Measurements from ENCODE around the gene SSTR3. TPM values are rescaled to one million over a fixed set of nuclear protein-coding genes. Genes with fewer than 3 reads are reported as not detected.

The SSTR3 gene
- polyA plus RNA-seq, 1 donor, result not detected

DNA sequence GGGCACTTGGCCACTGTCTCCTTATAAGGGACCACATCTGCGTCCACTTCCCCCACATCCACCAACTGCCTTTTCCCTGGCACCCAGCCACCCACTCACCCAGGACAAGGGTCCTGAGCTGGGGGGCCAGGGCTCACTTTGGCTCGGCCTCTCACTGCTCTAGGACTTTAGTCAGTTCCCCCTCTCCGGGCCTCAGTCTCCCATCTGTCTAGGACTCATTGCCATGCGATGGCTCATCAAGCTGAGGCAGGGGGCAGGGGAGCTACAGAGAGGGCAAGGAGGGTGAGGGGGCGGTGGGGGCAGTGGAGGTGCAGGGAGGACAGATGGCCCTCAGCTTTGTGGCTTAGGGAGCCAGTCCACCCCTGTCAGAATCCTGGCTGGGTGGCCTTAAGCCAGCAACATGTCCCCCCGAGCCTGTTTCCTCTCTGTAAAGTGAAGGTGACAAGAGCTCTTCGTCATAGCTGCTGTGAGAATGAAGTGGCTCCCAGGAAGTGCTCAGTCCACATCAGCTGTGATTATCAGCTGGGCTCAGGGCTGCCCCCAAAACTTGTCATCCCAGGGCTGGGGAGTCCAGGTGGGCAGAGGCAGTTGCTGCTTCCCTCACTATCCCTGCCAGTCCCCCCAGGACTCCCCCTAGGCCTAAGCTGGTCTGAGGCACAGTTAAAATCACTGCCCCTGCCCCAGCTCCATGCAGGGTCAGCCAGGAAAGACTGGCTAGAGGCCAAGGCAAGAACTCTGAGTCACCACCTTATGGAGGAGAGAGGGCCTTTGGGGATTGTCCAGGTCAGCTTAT is 16.9 kb upstream of the SSTR3 start:
- DNase-seq (ENCODE audit: low read depth), result no peak

DNA sequence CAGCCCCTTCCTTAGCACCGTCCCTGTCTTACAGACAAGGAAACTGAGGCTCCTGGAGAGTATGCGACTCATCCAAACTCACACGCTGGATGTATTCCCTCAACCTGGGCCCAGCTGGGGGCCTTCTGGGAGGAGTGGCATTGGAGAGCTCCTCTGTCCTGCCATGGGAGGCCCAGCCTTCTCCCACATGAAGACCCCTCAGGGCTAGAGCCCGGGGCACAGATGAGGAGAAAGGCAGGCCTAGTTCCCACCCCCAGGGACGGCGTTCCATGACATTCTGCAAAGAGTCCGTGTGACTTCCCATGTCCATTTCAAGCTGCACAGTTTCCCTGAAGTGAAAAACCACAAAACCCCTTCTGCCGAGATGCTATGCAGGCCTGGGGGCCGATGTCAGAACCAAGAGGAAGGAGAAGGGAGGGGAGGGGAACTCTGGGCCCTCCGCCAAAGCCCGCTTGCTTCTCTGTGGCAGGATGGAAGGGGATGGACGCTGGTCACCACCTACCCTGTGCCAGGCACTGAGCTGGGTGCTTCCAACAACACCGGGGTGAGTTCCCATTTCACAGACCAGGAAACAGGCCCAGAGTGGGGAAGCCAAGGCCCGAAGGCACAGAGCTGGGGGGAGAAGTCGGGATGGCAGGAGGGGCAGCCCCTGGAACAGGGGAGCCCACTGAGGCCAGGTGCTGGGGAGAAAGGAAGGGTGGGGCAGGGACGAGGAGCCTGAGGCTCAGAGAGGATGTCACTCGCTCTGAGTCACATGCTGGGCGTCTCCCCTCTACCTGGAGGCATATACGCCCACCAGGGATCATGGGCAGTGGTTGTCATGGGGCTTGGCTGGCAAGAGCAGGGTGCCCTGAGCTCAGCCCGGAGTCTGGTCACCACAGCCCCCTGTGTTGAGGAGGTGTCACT is 16.1 kb upstream of the SSTR3 start:
- no peak for DNase-seq (ENCODE audit: low read depth)

DNA sequence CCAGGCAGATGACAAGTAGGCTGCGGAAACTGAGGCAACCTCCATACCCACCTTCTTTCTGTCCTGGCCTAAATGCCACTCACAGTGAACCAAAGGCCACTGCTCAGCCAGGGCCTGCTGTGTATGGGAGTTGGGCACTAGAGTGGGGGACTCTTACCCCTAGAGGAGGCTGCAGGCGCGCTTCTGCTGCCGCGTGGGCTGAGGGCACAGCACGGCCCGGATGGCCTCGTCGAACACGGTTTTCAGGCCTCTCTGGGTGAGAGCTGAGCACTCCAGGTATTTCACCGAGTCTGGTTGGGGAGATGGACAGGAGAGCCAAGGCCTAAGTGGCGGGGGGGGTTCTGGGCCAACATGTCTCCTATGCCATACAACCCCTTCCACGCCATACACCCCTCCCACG is 14.2 kb upstream of the SSTR3 start:
- no peak for DNase-seq (ENCODE audit: low read depth)

DNA sequence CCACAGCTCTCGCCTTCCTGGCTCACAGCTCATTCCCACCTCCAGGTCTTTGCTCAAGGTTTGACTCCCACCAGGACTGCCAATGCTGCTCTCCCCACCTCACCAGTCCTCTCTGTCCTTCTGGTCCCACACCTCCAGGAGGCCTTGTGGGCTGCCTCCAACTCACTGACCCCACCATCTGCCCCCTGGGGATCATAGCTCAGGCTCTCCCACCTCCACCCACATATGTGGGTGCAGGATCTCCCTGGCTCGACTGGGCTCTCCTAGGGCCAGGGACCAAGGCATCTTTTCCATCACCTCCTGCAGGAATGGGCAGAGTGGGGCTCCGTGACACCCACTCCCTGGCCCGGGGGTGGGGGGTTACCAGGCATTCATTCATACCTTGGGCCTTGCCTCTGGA is 13.8 kb upstream of the SSTR3 start:
- DNase-seq (ENCODE audit: low read depth), result no peak

DNA sequence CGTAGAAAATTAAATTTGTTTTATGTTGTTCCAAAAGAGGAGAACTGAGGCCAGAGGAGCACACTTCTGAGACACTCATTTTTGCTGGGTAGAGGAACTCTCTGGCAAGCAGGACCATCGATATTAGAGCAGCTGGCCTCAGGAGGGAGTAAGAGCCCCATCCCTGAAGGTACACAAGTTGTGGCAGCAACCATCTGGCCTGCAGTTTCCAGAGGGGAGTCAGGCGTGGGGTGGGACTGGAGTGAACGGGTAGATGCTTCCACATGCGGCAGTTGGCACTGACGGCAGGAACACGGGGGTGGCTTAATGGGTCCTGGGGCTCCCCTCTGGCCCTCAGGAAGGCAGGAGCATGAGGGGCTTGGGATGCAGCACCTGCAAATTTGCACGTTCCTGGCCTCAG is 13.2 kb upstream of the SSTR3 start:
- no peak for DNase-seq (ENCODE audit: low read depth)

DNA sequence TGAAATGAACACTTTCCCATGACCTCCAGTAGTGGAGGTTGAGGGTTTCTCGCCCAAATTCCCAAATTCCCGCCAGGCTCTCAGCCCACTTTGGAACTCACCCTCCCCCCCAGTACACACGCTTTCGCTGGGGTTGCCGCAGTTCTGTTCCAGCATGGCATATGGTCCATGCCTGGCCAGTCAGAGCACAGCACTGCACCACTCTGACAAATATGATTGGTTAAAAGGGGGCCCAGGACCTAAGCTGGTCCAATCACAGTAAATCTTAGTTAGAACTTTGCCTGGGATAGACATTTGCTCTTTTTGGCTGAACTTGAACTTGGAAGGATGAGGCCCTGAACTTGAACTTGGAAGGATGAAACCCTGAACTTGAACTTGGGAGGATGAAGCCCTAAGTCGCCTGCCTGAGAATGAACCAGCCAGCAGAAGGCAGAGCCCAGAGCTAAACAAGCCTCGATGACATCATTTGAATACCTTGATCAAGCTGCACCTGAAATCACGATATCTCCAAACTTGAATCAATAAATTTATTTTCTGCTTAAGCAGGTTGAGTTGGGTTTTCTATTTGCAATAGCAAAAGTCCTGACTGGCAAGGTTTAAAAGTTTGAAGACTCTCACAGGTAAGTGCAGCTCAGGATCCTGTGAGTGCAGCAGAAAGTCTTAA is 12.6 kb upstream of the SSTR3 start:
- no peak for DNase-seq (ENCODE audit: low read depth)

DNA sequence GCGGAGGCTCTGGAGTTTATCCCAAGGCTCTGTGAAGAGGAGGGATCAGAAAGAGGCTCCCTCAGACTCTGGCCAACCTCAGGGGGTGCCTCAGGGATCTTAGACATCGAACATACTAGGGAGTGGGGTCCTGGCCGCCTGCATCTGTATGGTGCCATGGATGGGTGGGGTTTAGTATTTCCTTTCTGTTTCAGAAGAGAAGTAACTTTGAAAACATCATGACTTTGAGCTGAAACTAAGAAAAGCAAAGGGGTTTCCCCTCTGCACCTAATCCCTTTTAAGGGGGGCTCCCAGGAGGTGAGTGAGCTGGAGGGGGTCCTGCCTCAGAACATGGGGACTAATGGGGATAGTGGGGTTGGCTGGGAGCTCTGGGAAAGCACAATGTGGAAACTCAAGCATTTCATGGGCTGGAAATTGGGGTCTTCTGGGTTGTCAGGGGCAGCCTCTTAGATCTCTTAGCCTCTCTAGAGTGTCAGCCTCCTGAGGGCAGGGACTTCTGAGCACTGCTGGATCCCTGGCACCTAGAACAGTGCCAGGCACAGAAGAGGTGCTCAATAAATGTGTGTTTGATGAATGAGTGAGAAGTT is 11.8 kb upstream of the SSTR3 start:
- DNase-seq (ENCODE audit: low read depth), result no peak

DNA sequence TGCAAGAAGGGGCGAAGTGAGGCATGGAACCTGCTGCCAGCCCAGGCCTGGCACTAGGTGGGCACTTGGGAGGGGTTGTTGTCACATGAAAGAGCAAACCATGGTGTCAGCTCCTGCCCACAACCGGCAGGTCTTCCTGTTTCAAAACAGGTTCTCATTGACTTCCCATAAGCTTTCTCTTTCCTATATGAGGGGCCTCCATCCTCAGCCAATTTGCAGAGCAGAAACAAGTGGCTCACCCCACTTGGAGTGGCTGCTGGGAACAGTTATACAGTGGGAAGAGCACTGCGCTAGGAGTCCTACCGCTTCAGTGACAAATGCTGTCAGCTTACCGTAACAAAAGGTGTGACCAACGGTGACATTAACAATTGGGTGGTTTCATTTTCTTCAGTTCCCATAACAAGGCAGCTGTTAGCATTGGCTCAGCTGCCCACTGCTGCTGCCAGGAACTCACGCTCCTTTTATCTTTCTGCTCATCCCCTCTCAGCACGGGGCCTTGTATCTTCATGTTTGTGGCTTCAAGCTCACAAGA is 10.2 kb upstream of the SSTR3 start:
- no peak for DNase-seq (ENCODE audit: low read depth)

DNA sequence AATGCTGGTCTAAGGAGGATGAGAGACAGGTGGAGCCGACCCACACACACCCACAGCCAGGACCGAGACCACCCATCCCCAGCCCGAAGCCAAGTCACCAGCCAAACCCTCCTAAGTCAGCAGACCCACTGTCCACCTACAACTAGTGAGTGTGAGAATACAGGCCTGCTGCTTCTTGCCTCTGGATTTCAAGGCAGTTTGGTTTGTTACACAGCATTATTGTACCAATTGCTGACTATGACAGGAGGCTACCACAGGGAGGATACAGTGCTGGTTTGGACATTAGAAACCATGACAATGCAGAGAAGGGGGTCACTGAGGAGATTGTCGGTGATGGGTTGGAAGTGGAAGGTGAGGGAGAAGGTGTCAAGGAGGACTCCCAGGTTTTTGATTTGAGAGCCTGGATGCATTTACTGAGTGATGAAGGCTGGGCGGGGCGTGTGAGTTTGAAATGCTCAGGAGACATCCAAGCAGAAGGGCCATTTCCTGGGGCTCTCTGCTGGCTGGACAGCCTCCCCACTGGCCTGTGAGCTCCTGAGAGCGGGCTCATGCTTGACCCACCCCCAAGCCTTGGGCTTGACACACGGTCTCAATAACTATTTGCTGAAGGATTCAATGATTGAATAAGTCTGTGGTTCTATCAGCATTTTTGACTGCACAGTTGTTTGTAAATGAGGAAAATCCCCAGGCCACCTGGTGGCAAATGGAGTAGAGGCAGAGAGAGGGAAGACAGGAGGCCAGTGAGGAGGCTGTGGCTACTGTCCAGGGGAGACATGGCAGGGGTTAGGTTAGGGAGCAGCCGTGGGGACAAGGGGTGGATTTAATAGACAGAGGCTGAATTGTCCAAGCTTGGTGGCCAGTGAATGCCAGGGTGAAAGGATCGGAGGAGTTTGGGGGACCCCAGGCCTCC is 9.4 kb upstream of the SSTR3 start:
- no peak for DNase-seq (ENCODE audit: low read depth)

DNA sequence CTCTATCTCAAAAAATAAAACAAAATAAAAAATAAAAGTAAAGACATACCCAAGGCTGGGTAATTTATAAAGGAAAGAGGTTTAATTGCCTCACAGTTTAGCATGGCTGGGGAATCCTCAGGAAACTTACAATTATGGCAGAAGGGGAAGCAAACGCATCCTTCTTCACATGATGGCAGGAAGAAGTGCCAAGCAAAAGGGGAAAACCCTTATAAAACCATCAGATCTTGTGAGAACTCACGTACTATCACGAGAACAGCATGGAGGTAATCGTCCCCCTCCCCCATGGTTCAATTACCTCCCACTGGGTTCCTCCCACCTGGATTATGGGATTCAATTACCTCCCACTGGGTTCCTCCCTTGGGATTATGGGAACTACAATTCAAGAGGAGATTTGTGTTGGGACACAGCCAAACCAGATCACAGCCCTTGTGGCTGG is 8.3 kb upstream of the SSTR3 start:
- no peak for DNase-seq (ENCODE audit: low read depth)

DNA sequence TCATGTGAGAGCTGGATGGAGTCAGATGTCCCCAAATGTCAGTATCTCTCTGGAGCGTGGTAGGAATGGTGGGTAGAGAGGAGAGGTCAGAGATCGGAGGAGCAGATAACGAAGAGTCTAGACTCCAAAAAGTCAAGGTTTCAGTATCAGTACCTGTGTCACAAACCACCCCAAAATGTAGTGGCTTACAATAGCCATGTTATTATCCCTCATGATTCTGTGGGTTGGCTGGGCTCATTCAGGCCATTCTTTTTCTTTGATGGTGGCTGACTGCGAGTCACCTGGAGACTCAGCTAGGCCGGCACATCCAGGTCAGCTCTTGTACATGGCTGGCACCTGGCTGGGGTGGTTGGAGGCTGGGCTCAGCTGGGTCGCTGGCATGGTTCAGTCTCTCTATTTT is 7.3 kb upstream of the SSTR3 start:
- no peak for DNase-seq (ENCODE audit: low read depth)

DNA sequence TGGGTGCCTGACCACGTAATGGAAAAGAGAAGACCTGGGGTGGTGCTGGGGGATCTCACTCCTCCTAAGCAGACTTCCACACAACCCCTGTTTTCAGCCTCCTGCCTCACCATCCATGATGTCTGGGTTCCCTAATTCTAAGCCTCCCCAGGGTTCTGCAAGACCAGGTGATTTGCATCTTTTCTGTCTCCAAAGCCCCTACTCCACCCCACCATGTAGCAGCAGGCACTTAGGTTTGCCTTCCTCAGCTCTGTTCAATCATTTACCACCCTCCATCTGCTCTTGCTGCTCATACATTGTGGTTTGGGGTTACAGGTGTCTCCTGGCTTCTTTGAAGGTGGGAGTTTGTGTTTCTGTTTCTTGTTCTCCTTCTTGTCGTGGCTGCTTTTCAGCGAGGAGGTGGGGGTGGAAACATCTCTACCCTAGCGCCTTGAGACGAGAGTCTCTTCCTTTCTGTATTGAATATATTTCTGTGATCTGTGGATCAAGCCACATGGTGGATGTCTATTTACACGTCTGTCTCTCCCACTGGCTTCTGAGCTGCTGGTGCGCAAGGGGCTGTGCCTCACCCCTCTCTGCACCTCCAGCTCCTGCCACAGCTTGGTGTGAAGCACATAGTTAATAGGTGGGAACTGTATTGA is 6.6 kb upstream of the SSTR3 start:
- DNase-seq (ENCODE audit: low read depth), result no peak

DNA sequence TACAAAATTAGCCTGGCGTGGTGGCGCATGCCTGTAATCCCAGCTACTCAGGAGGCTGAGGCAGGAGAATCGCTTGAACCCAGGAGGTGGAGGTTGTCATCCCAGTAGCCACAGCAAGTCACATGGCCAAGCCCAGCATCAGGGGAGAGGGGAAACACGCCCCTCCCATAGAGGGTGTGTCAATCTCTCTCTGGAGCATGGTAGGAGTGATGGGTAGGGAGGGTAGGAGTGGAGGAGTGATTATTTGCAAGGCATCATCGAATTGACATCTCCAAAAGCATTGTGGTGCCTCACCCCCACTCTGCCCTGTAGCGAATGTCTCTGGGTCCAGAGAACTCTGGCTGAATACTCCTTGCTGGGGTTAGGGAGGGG is 6.1 kb upstream of the SSTR3 start:
- DNase-seq (ENCODE audit: low read depth), result no peak

DNA sequence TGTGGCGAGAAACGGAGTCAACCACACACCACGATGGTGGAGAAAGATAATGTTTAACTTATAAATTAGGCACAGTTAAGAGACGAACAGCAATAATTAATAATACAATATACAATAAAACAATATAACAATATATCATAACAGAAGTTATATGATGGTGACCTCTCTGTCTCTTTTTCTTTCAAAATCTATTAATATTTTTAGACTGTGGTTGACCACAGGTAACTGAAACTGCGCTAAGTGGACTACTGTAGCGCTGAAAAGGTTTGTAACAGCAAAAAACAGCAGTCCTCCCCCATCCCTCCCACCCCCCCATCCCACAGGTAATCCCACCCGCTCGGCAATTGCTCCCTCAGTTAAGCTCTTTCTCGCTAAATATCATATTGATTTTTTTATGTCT is 3.6 kb upstream of the SSTR3 start:
- no peak for DNase-seq (ENCODE audit: low read depth)

DNA sequence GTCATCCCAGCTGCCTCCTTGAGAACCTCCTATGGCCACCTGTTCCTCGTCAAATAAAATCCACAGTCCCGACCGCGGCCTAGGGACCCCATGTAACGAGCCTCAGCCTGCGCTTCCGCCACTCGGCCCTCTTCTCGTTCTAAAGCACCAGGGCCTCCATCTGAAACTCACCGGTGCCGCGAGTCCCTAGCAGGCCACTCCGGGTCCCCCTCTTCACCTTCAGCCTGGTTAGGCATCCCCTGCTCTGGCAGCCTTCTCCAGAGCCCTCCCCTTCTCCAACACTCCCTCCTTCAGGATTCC is 2.4 kb upstream of the SSTR3 start:
- DNase-seq (ENCODE audit: low read depth), result no peak

DNA sequence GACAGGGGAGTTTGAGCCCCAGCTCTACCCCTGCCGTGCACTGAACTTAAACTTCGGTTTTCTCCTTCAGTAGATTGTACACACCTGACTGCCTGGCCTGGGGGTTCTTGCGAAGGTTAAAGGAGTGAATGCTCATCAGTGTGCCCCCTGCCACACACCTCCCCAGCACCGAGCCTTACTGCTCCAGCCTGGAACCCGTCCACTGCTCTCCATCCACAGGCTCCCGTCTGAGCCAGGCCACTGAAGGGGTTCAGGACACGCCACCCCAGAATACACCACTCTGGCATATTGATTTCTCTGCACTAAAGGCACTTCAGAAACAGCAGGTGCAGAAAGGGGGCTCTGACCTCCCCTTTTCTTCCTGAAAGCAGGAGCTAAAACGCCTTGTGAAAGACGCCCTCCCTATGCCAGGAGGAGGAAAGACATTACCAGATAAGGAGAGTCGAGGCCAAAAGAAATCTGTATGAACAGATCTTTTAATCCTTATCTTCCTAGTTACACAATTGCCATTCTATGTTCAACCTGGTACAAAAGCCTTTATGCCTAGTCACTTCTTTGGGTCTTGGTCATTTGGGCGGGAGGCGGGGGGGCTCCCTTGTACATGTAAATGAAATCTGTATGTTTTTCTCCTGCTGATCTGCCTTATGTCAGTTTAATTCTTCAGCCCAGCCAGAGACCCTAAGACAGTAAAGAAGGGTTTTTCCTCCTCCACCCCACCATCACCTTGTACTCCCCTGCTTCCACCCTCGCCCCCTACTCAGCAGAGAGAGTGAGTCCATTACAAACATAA is 1.9 kb upstream of the SSTR3 start:
- no peak for DNase-seq (ENCODE audit: low read depth)

DNA sequence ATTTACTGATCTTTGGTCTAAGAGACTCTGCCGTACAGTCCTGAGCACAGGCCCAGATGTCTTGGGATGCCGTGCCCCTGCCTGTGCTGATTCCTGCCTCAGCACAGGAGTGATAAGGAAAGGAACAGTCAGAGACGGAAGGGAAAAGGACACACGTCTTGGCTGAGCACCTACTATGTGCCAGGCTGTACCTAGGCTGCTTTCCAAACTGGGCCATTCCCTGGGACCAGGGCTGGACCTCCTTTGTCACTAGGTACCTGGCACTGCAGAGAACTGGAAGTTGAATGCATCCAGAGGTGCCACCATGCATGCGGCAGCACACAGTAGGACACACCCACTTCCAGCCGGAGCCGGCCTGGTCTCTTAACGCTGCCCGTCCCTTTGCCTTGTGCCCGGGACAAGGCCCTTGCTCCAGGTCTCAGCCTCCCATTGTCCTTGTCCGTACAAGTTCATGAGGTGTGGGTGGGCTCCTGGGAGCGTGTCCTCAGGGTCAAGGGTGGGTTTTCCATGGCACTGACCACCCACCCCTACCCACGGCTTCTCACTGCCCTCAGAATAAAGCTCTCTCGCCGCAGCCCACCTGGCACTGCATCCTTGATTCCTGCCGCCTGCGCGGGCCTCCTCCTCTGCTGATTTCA is 1.1 kb upstream of the SSTR3 start:
- no peak for DNase-seq (ENCODE audit: low read depth)

DNA sequence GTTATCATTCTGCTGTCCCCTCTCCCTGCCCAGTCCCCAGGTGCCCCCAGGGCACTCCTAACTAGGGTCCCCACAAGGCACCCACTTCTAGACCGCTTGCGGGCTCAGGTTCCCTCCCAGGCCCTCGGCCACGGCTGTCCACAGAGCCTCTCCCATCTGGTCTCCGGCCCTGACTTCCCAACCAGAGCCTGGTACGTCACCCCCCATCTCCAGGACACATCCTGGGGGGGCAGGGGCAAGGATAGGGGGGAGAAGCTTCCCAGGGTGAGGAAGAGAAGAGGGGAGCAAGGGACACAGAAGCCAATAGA is 457 bp downstream of the SSTR3 start:
- no peak for DNase-seq (ENCODE audit: low read depth)

DNA sequence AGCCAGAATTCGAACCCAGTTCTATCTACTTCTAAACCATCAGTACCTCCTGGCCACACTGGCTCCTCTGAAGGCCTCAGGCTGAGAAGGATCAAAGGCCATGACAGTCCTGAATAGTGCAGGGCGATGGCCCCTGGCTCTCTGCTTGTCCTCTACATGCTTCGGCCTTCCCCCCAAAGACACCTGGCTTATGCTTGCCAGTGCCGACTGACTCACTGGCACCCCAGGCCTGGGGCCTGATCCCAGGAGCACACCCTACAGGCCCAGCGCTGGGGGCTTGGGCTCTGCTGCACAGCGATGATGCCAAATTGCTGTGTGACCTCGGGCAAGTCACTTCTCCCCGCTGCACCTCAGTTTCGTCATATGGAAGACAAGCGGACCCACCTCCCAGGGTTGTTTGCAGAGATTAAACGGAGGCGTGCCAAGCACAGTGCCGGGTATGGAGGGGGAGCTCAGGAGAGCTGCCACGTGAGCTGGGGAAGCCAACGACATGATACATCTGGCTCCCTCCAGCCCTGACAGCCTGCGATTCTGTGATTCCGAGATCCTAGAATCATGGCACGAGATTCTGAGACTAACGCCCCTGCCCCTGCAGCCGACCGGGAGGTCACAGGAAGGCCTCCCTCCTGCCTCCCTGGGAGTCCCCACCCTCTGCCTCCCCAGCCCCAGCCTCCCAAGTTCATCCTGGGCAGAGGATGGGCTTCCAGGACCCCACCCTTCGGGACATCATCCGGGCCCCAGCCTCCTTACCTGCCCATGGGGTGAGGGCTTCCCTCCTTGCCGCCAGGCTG is 1.0 kb downstream of the SSTR3 start:
- no peak for DNase-seq (ENCODE audit: low read depth)
